H54 (cell line): ENCODE measurements around the gene LAG3.

Experiments used
- DNase-seq: peaks from one replicate; pipeline ENCODE4 v3.0.0; 2011; ENCODE audit warnings: low spot score, mixed read lengths; ENCODE audit not compliant: insufficient read length
- FAIRE-seq: peaks from 3 replicates; lab custom pipeline; 2011; peaks lifted over from hg19 to GRCh38; lab: Jason Lieb, UNC
- POLR2A ChIP-seq: IDR thresholded peaks from 2 replicates; pipeline ENCODE4 v1.6.1; 2011; ENCODE audit warnings: low read depth, mild to moderate bottlenecking, low read length

Gene LAG3

GRCh38 chr12:6782850-6783566, 10.7 kb downstream of the LAG3 start:
- DNase-seq (no peak), FAIRE-seq (no peak)
- no peak for TF ChIP-seq POLR2A

- no peak for TF ChIP-seq POLR2A
- DNase-seq (no peak), FAIRE-seq (no peak)
These were observed 11.5 kb downstream of the LAG3 start for GRCh38 chr12:6783828-6784227.

- FAIRE-seq (no peak), DNase-seq (no peak)
- no peak for TF ChIP-seq POLR2A
These were observed 12.0 kb downstream of the LAG3 start for GRCh38 chr12:6784296-6784695.

GRCh38 chr12:6784761-6785160, 12.4 kb downstream of the LAG3 start:
- FAIRE-seq (no peak), DNase-seq (no peak)
- no peak for TF ChIP-seq POLR2A

GRCh38 chr12:6786416-6787094, 14.2 kb downstream of the LAG3 start:
- FAIRE-seq (no peak), DNase-seq (no peak)
- TF ChIP-seq POLR2A: no peak

- no peak for FAIRE-seq
- no peak for TF ChIP-seq POLR2A
- DNase-seq: no peak
These were observed 15.0 kb downstream of the LAG3 start for GRCh38 chr12:6787309-6787708.

- DNase-seq: no peak
These were observed 16.9 kb downstream of the LAG3 start, which contains the start of gene CD4 for GRCh38 chr12:6788972-6789924. TSS of gene CD4 (plus strand) at chr12:6789528. CDS start at chr12:6800139, 10,611 bp downstream.

GRCh38 chr12:6790496-6791150, 18.3 kb downstream of the LAG3 start:
- no peak for DNase-seq
- TF ChIP-seq POLR2A: no peak
- no peak for FAIRE-seq

More at GRCh38 chr12:6788972-6789924, 16.9 kb downstream of the LAG3 start, which contains the start of gene CD4:
- no peak for TF ChIP-seq POLR2A
- no peak for FAIRE-seq

GRCh38 chr12:6791931-6792520, 19.7 kb downstream of the LAG3 start:
- FAIRE-seq (no peak), DNase-seq (no peak)
- no peak for TF ChIP-seq POLR2A

GRCh38 chr12:6792522-6793201, 20.3 kb downstream of the LAG3 start:
- TF ChIP-seq POLR2A: no peak
- DNase-seq (no peak), FAIRE-seq (no peak)

GRCh38 chr12:6795088-6795487, 22.8 kb downstream of the LAG3 start:
- FAIRE-seq (no peak), DNase-seq (no peak)
- no peak for TF ChIP-seq POLR2A

- TF ChIP-seq POLR2A: no peak
- no peak for DNase-seq
- no peak for FAIRE-seq
These were observed 24.3 kb downstream of the LAG3 start for GRCh38 chr12:6796576-6796975.
